ENCODE data around the gene MPP3. TPM values are rescaled to one million over a fixed set of nuclear protein-coding genes. Genes with fewer than 3 reads are reported as not detected.

MPP3 gene
- total RNA-seq, 2 experiments from 2014 or later = not detected

DNA sequence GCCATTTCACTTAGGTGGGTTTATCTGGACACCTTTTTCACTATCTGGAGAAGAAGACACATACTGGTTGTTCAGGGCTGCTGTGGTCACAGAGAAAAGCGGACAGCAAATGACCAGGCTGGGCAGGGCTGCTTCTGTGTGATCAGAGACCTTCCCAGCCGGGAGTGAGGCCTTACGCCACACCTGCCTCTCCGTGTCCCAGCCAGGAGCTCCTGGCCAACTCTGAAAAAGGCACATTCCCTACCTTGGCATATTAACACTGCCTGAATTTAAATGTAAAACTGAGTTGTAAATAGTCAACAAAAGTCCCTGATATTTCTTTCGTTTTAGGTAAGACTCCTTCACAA, 65.3 kb downstream of the MPP3 start:
- no TSS peak for BruUV-seq (replicated peaks)
- H4K20me1 ChIP-seq (ENCODE audit: insufficient read depth, low read length) = no peaks in the 10 kb centered on the region
- ChIA-PET CTCF (ENCODE audit: unreplicated experiment) (no interaction called here), POLR2A (interaction anchor here (0.7 kb wide), 1 partner anchor 636 kb away, joined by 3 read pairs; no protein-coding TSS in a partner anchor)
- no peak overlapping the region for H3K4me2 ChIP-seq (ENCODE audit: low read length)
- no peaks in the 10 kb centered on the region for H3K9me3 ChIP-seq (ENCODE audit: low read length)
- H3K4me3 ChIP-seq (ENCODE audit: low read depth, low read length, poor library complexity, severe bottlenecking) = no peak overlapping the region
- no peak overlapping the region for H3K27ac ChIP-seq (ENCODE audit: low read depth, low read length, poor library complexity, severe bottlenecking)
- TF ChIP-seq, protein P1, sequence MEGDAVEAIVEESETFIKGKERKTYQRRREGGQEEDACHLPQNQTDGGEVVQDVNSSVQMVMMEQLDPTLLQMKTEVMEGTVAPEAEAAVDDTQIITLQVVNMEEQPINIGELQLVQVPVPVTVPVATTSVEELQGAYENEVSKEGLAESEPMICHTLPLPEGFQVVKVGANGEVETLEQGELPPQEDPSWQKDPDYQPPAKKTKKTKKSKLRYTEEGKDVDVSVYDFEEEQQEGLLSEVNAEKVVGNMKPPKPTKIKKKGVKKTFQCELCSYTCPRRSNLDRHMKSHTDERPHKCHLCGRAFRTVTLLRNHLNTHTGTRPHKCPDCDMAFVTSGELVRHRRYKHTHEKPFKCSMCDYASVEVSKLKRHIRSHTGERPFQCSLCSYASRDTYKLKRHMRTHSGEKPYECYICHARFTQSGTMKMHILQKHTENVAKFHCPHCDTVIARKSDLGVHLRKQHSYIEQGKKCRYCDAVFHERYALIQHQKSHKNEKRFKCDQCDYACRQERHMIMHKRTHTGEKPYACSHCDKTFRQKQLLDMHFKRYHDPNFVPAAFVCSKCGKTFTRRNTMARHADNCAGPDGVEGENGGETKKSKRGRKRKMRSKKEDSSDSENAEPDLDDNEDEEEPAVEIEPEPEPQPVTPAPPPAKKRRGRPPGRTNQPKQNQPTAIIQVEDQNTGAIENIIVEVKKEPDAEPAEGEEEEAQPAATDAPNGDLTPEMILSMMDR (conservative IDR thresholded peaks at IDR 0.05; ENCODE audit: low read length) = no peak
- no peak for TF ChIP-seq EZH2phosphoT487 (IDR thresholded peaks at IDR 0.05; ENCODE audit: borderline replicate concordance, low read depth, low read length)
- H3K9me2 ChIP-seq (ENCODE audit: insufficient read depth, low read length) = no peaks in the 10 kb centered on the region
- peaks cover 13% of the 10 kb centered on the region for H3K4me1 ChIP-seq (ENCODE audit: insufficient read depth, low read length, poor library complexity, severe bottlenecking)
- intact Hi-C loops (cut with micrococcal nuclease; ENCODE audit: unreplicated experiment) = no loop called here
- DNase-seq (ENCODE audit: low spot score) = no peak
- no peaks in the 10 kb centered on the region for H3K36me3 ChIP-seq (ENCODE audit: insufficient read depth, low read length)
- H2AFZ ChIP-seq (ENCODE audit: low read length) = no peak overlapping the region
- no peaks in the 10 kb centered on the region for H3K79me2 ChIP-seq (ENCODE audit: insufficient read depth, low read depth, low read length)

DNA sequence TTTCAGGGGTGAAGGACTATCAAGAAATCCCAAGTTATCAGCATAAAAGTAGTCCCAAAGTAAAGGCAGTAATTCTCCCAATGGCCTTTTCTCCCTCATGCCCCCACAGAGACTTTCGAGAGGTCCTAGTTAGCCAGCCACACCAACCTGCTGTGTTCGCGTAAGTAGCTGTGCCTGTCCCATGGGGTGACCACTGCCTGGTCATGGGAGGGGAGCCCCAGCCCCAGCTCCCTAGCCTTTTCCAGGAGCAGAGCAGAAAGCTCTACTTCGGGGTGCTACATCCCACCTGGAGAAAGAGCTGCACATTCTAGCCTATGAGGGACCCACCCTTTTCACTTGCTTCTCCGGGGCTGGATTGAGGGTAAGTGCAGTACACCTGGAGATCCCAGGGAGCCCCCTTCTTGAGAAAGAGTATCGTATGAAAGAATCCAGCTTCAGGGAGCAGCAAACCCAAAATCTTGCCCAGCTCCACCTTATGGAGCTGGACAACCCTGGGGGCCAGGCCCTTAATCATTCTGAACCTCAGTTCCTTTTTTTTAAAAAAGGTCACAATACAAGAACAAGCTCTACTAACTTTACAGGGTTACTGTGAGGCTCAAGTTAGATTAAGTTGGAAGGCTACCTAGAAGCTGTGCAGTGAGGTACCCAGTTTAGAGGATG, 65.8 kb downstream of the MPP3 start:
- intact Hi-C loops (cut with micrococcal nuclease; ENCODE audit: unreplicated experiment) = no loop called here
- no peaks in the 10 kb centered on the region for H3K36me3 ChIP-seq (ENCODE audit: insufficient read depth, low read length)
- H3K4me1 ChIP-seq (ENCODE audit: insufficient read depth, low read length, poor library complexity, severe bottlenecking) = peaks cover 13% of the 10 kb centered on the region
- no peak overlapping the region for H3K4me2 ChIP-seq (ENCODE audit: low read length)
- ChIA-PET CTCF (ENCODE audit: unreplicated experiment) (no interaction called here), POLR2A (interaction anchor here (0.7 kb wide), 1 partner anchor 636 kb away, joined by 3 read pairs; no protein-coding TSS in a partner anchor)
- no peaks in the 10 kb centered on the region for H3K9me2 ChIP-seq (ENCODE audit: insufficient read depth, low read length)
- TF ChIP-seq, protein P1 (conservative IDR thresholded peaks at IDR 0.05; ENCODE audit: low read length) = no peak
- no peak for TF ChIP-seq EZH2phosphoT487 (IDR thresholded peaks at IDR 0.05; ENCODE audit: borderline replicate concordance, low read depth, low read length)
- no peak for DNase-seq (ENCODE audit: low spot score)
- no peaks in the 10 kb centered on the region for H3K79me2 ChIP-seq (ENCODE audit: insufficient read depth, low read depth, low read length)
- H3K27ac ChIP-seq (ENCODE audit: low read depth, low read length, poor library complexity, severe bottlenecking) = no peak overlapping the region
- no peaks in the 10 kb centered on the region for H4K20me1 ChIP-seq (ENCODE audit: insufficient read depth, low read length)
- H3K9me3 ChIP-seq (ENCODE audit: low read length) = no peaks in the 10 kb centered on the region
- no TSS peak for BruUV-seq (replicated peaks)
- no peak overlapping the region for H2AFZ ChIP-seq (ENCODE audit: low read length)
- H3K4me3 ChIP-seq (ENCODE audit: low read depth, low read length, poor library complexity, severe bottlenecking) = no peak overlapping the region

- H3K36me3 ChIP-seq (ENCODE audit: insufficient read depth, low read length) = no peaks in the 10 kb centered on the region
- H3K79me2 ChIP-seq (ENCODE audit: insufficient read depth, low read depth, low read length) = no peaks in the 10 kb centered on the region
- intact Hi-C loops (cut with micrococcal nuclease; ENCODE audit: unreplicated experiment) = no loop called here
- no peaks in the 10 kb centered on the region for H3K9me3 ChIP-seq (ENCODE audit: low read length)
- no peaks in the 10 kb centered on the region for H4K20me1 ChIP-seq (ENCODE audit: insufficient read depth, low read length)
- BruUV-seq (replicated peaks) = no TSS peak
- no peak overlapping the region for H3K27ac ChIP-seq (ENCODE audit: low read depth, low read length, poor library complexity, severe bottlenecking)
- TF ChIP-seq, protein P1 (conservative IDR thresholded peaks at IDR 0.05; ENCODE audit: low read length) = peak; percentile 94
- TF ChIP-seq EZH2phosphoT487 (IDR thresholded peaks at IDR 0.05; ENCODE audit: borderline replicate concordance, low read depth, low read length) = no peak
- H3K9me2 ChIP-seq (ENCODE audit: insufficient read depth, low read length) = no peaks in the 10 kb centered on the region
- no peak overlapping the region for H2AFZ ChIP-seq (ENCODE audit: low read length)
- no peak overlapping the region for H3K4me3 ChIP-seq (ENCODE audit: low read depth, low read length, poor library complexity, severe bottlenecking)
- peak; percentile 45 for DNase-seq (ENCODE audit: low spot score)
- peaks cover 13% of the 10 kb centered on the region for H3K4me1 ChIP-seq (ENCODE audit: insufficient read depth, low read length, poor library complexity, severe bottlenecking)
- H3K4me2 ChIP-seq (ENCODE audit: low read length) = no peak overlapping the region
- ChIA-PET CTCF (ENCODE audit: unreplicated experiment) (interaction anchor here (0.7 to 0.8 kb wide), 2 partner anchors 8 to 134 kb away, joined by 3 to 4 read pairs; no protein-coding TSS in a partner anchor), POLR2A (interaction anchor here (0.6 kb wide), 2 partner anchors 42 to 167 kb away, joined by 3 read pairs; no protein-coding TSS in a partner anchor)
These were observed 66.4 kb downstream of the MPP3 start for GRCh38 chr17:43766413-43767052.
